HCT116 (cell line): ENCODE data around the gene PITPNM1.

Experiments used
- CEBPB ChIP-seq: IDR thresholded peaks from 2 replicates; pipeline ENCODE4 v1.6.1; 2012; ENCODE audit warnings: low read depth
- CTCF ChIP-seq, 3 experiments: fragments of 200-600 bp in 1 of 3; sonication (generic) in 1 of 3; IDR thresholded peaks in 2 of 3; conservative IDR thresholded peaks in 1 of 3; 2 replicates each; pipeline ENCODE4 v1.5.1; 2012 to 2017; ENCODE audit warnings: low read depth in 2 of 3, low read length in 2 of 3, antibody characterized with exemption in 1 of 3, borderline replicate concordance in 1 of 3, control low read depth in 1 of 3, mild to moderate bottlenecking in 1 of 3, mixed read lengths in 1 of 3, mixed run types in 1 of 3, moderate library complexity in 1 of 3; ENCODE audit not compliant: insufficient read depth in 1 of 3
- EZH2 ChIP-seq: fragments of 200-600 bp; sonication (generic); IDR thresholded peaks from 2 replicates; pipeline ENCODE4 v1.6.1; 2017; ENCODE audit warnings: antibody characterized with exemption, mixed run types
- EZH2phosphoT487 ChIP-seq: fragments of 200-600 bp; IDR thresholded peaks from 2 replicates; pipeline ENCODE4 v1.6.1; 2018; ENCODE audit warnings: antibody characterized with exemption, borderline replicate concordance
- JUND ChIP-seq: IDR thresholded peaks from 2 replicates; pipeline ENCODE4 v1.6.1; 2012
- POLR2A ChIP-seq: IDR thresholded peaks from 2 replicates; pipeline ENCODE4 v1.7.0; 2011; ENCODE audit warnings: borderline replicate concordance; ENCODE audit not compliant: insufficient read depth, insufficient read length; ENCODE audit errors: extremely low read depth
- POLR2AphosphoS5 ChIP-seq: IDR thresholded peaks from 2 replicates; pipeline ENCODE4 v1.6.1; 2011; ENCODE audit warnings: mild to moderate bottlenecking, low read depth, low read length, moderate library complexity
- RAD21 ChIP-seq: IDR thresholded peaks from 2 replicates; pipeline ENCODE4 v1.6.1; 2012; ENCODE audit warnings: low read depth, mild to moderate bottlenecking
- ZBTB33 ChIP-seq: IDR thresholded peaks from 2 replicates; pipeline ENCODE4 v1.6.1; 2011; ENCODE audit warnings: mild to moderate bottlenecking, low read length, moderate library complexity; ENCODE audit not compliant: insufficient replicate concordance; ENCODE audit errors: extremely low read depth
- ZFX ChIP-seq: fragments of 450-650 bp; IDR thresholded peaks from 2 replicates; pipeline ENCODE4 v1.6.1; 2017
- TF ChIP-seq, protein P1 (sequence below): IDR thresholded peaks from 2 replicates; pipeline ENCODE4 v1.6.1; 2012; ENCODE audit warnings: low read depth
- TF ChIP-seq, protein P2 (sequence below): IDR thresholded peaks from 2 replicates; pipeline ENCODE4 v1.6.1; 2012

DNA sequence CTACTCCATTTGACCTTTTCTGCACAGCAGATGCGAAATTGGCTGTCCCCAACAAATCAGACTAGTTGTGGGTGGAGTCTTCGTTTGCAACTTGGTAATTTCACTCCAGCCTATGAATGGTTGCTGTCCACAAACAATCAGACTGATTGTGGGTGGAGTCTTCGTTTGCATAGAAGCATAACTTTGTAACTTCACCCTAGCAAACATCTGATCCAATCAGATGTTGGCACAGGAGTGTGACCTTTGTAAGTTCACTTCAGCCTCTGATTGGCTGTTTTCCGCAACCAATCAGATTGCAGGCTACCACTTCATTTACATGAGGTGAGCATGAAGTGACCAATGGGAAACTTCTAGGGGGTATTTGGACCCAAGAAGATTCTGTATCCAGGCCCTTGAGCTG is 34.4 kb upstream of the PITPNM1 start:
- TF ChIP-seq CTCF (IDR thresholded peaks at IDR 0.05 in 2 of 3, conservative IDR thresholded peaks at IDR 0.05 in 1 of 3; ENCODE audit: borderline replicate concordance in 1 of 3, insufficient read depth in 1 of 3, low read depth in 2 of 3, low read length in 2 of 3) (no peak), ZBTB33 (no peak), EZH2phosphoT487 (no peak), ZFX (no peak), POLR2A (no peak), JUND (no peak), POLR2AphosphoS5 (no peak), RAD21 (no peak), CEBPB (no peak), EZH2 (no peak)
- TF ChIP-seq, protein P1, sequence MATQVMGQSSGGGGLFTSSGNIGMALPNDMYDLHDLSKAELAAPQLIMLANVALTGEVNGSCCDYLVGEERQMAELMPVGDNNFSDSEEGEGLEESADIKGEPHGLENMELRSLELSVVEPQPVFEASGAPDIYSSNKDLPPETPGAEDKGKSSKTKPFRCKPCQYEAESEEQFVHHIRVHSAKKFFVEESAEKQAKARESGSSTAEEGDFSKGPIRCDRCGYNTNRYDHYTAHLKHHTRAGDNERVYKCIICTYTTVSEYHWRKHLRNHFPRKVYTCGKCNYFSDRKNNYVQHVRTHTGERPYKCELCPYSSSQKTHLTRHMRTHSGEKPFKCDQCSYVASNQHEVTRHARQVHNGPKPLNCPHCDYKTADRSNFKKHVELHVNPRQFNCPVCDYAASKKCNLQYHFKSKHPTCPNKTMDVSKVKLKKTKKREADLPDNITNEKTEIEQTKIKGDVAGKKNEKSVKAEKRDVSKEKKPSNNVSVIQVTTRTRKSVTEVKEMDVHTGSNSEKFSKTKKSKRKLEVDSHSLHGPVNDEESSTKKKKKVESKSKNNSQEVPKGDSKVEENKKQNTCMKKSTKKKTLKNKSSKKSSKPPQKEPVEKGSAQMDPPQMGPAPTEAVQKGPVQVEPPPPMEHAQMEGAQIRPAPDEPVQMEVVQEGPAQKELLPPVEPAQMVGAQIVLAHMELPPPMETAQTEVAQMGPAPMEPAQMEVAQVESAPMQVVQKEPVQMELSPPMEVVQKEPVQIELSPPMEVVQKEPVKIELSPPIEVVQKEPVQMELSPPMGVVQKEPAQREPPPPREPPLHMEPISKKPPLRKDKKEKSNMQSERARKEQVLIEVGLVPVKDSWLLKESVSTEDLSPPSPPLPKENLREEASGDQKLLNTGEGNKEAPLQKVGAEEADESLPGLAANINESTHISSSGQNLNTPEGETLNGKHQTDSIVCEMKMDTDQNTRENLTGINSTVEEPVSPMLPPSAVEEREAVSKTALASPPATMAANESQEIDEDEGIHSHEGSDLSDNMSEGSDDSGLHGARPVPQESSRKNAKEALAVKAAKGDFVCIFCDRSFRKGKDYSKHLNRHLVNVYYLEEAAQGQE = no peak
- TF ChIP-seq, protein P2, sequence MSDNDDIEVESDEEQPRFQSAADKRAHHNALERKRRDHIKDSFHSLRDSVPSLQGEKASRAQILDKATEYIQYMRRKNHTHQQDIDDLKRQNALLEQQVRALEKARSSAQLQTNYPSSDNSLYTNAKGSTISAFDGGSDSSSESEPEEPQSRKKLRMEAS = no peak
